Stimulated activated naive CD8-positive, alpha-beta T cell treated with anti-CD3 and anti-CD28 coated beads, Interleukin-15, amount 100 ng/mL, for 72 hours (primary cell): ENCODE data around the gene PHYKPL.
A peak's percentile ranks its signal among the peaks of the same experiment; 100 is the strongest.

Experiments used
- ATAC-seq: fragments of 150-1000 bp; cut with Tn5 transposase; 2 replicates; pipeline ENCODE4 v1.10.0; 2021; ENCODE audit warnings: mild to moderate bottlenecking, moderate library complexity
- DNase-seq, 2 donors: peaks; one replicate each; pipeline ENCODE4 v3.0.0; 2021 to 2022
- H3K27ac Mint-ChIP-seq, 2 donors: one replicate each; pipeline ENCODE4 v1.8.0; 2022; ENCODE audit warnings: mild to moderate bottlenecking in 2 of 2, mixed read lengths in 2 of 2, moderate library complexity in 2 of 2
- H3K27me3 Mint-ChIP-seq: one replicate; pipeline ENCODE4 v1.8.0; 2022; ENCODE audit warnings: mixed read lengths
- H3K4me1 Mint-ChIP-seq: one replicate; pipeline ENCODE4 v1.8.0; 2022; ENCODE audit warnings: mild to moderate bottlenecking, mixed read lengths
- H3K4me3 Mint-ChIP-seq, 2 donors: one replicate each; pipeline ENCODE4 v1.8.0; 2022; ENCODE audit warnings: mild to moderate bottlenecking in 2 of 2, mixed read lengths in 2 of 2, moderate library complexity in 1 of 2
- H3K9me3 Mint-ChIP-seq, 2 donors: one replicate each; pipeline ENCODE4 v1.8.0; 2022; ENCODE audit warnings: mixed read lengths in 2 of 2

The PHYKPL gene

GRCh38 chr5:178212241-178213002 lies 20.2 kb downstream of the PHYKPL start:
- H3K4me1 Mint-ChIP-seq = peaks cover 88% of the 10 kb centered on the region
- H3K27ac Mint-ChIP-seq = peak overlapping the region in 1 of 2 donors; percentile 95
- peak; percentile 2 for ATAC-seq
- DNase-seq = no peak
- no peak overlapping the region for H3K4me3 Mint-ChIP-seq
- H3K9me3 Mint-ChIP-seq = no peaks in the 10 kb centered on the region
- H3K27me3 Mint-ChIP-seq = no peaks in the 10 kb centered on the region

- Mint-ChIP-seq H3K27ac (peak overlapping the region; percentile 52 to 95), H3K4me3 (peak overlapping the region in 1 of 2 donors; percentile 4), H3K27me3 (no peaks in the 10 kb centered on the region), H3K9me3 (no peaks in the 10 kb centered on the region), H3K4me1 (peaks cover 95% of the 10 kb centered on the region)
- DNase-seq (no peak), ATAC-seq (no peak)
Observed at GRCh38 chr5:178211095-178212048, 21.2 kb downstream of the PHYKPL start.

GRCh38 chr5:178210686-178211085 lies 21.9 kb downstream of the PHYKPL start:
- no peaks in the 10 kb centered on the region for H3K9me3 Mint-ChIP-seq
- H3K4me3 Mint-ChIP-seq = no peak overlapping the region
- DNase-seq (no peak), ATAC-seq (no peak)
- H3K4me1 Mint-ChIP-seq = peaks cover 95% of the 10 kb centered on the region
- H3K27me3 Mint-ChIP-seq = no peaks in the 10 kb centered on the region
- H3K27ac Mint-ChIP-seq = peak overlapping the region; percentile 52 to 95

GRCh38 chr5:178210073-178210535 lies 22.5 kb downstream of the PHYKPL start:
- H3K27me3 Mint-ChIP-seq = no peaks in the 10 kb centered on the region
- H3K27ac Mint-ChIP-seq = peak overlapping the region in 1 of 2 donors; percentile 95
- no peaks in the 10 kb centered on the region for H3K9me3 Mint-ChIP-seq
- peaks cover 91% of the 10 kb centered on the region for H3K4me1 Mint-ChIP-seq
- DNase-seq (no peak), ATAC-seq (no peak)
- peak overlapping the region in 1 of 2 donors; percentile 57 for H3K4me3 Mint-ChIP-seq

GRCh38 chr5:178209334-178210072 lies 23.1 kb downstream of the PHYKPL start:
- Mint-ChIP-seq H3K9me3 (no peaks in the 10 kb centered on the region), H3K4me1 (peaks cover 86% of the 10 kb centered on the region), H3K4me3 (peak overlapping the region in 1 of 2 donors; percentile 57), H3K27me3 (no peaks in the 10 kb centered on the region), H3K27ac (peak overlapping the region; percentile 65 to 95)
- no peak for ATAC-seq
- DNase-seq = no peak

- Mint-ChIP-seq H3K4me1 (peaks cover 84% of the 10 kb centered on the region), H3K27ac (peak overlapping the region in 1 of 2 donors; percentile 95), H3K9me3 (no peaks in the 10 kb centered on the region), H3K4me3 (no peak overlapping the region), H3K27me3 (no peaks in the 10 kb centered on the region)
- no peak for DNase-seq
- ATAC-seq = no peak
Observed at GRCh38 chr5:178208540-178209227, 23.9 kb downstream of the PHYKPL start.

- no peaks in the 10 kb centered on the region for H3K9me3 Mint-ChIP-seq
- peak overlapping the region in 1 of 2 donors; percentile 85 for H3K27ac Mint-ChIP-seq
- DNase-seq (no peak), ATAC-seq (no peak)
- H3K27me3 Mint-ChIP-seq = no peaks in the 10 kb centered on the region
- H3K4me1 Mint-ChIP-seq = peaks cover 78% of the 10 kb centered on the region
- H3K4me3 Mint-ChIP-seq = peak overlapping the region; percentile 27 to 49
Observed at GRCh38 chr5:178207917-178208280, 24.7 kb downstream of the PHYKPL start.

- no peak for ATAC-seq
- H3K27me3 Mint-ChIP-seq = no peaks in the 10 kb centered on the region
- H3K9me3 Mint-ChIP-seq = no peaks in the 10 kb centered on the region
- H3K4me1 Mint-ChIP-seq = peaks cover 78% of the 10 kb centered on the region
- DNase-seq = no peak
- peak overlapping the region; percentile 81 to 99 for H3K4me3 Mint-ChIP-seq
- H3K27ac Mint-ChIP-seq = peak overlapping the region; percentile 72 to 96
Observed at GRCh38 chr5:178207183-178207916, 25.3 kb downstream of the PHYKPL start.

GRCh38 chr5:178206166-178207101 lies 26.2 kb downstream of the PHYKPL start:
- peak overlapping the region; percentile 81 to 99 for H3K4me3 Mint-ChIP-seq
- ATAC-seq (no peak), DNase-seq (no peak)

GRCh38 chr5:178205749-178206047 lies 26.9 kb downstream of the PHYKPL start:
- Mint-ChIP-seq H3K4me3 (peak overlapping the region; percentile 81 to 99), H3K27ac (peak overlapping the region; percentile 40 to 96), H3K4me1 (peaks cover 70% of the 10 kb centered on the region), H3K27me3 (no peaks in the 10 kb centered on the region), H3K9me3 (no peaks in the 10 kb centered on the region)
- ATAC-seq (no peak), DNase-seq (no peak)

More at GRCh38 chr5:178206166-178207101, 26.2 kb downstream of the PHYKPL start:
- Mint-ChIP-seq H3K9me3 (no peaks in the 10 kb centered on the region), H3K27me3 (no peaks in the 10 kb centered on the region), H3K27ac (peak overlapping the region; percentile 40 to 96), H3K4me1 (peaks cover 76% of the 10 kb centered on the region)

- DNase-seq (peak; percentile 75 to 84), ATAC-seq (peak; percentile 65)
- H3K27ac Mint-ChIP-seq = peak overlapping the region; percentile 40 to 96
- H3K4me1 Mint-ChIP-seq = peaks cover 66% of the 10 kb centered on the region
- H3K27me3 Mint-ChIP-seq = no peaks in the 10 kb centered on the region
- peak overlapping the region; percentile 96 to 99 for H3K4me3 Mint-ChIP-seq
- H3K9me3 Mint-ChIP-seq = no peaks in the 10 kb centered on the region
Observed at GRCh38 chr5:178204935-178205748, 27.5 kb downstream of the PHYKPL start.

GRCh38 chr5:178204182-178204934 lies 28.2 kb downstream of the PHYKPL start, which contains the start of gene HNRNPAB:
HNRNPAB (plus strand) TSS chr5:178204533; CDS start chr5:178204838, 305 bp downstream.
- peak; percentile 91 for ATAC-seq
- Mint-ChIP-seq H3K4me3 (peak within 1 kb of the TSS; percentile 96 to 99), H3K4me1 (peaks cover 58% of the 10 kb centered on the region), H3K27ac (peak within 1 kb of the TSS; percentile 100), H3K27me3 (no peaks in the 10 kb centered on the region), H3K9me3 (no peaks in the 10 kb centered on the region)
- peak; percentile 96 to 98 for DNase-seq
